GM19099 (cell line): Measurements from ENCODE around the gene IGFALS.

Source experiments
- POLR2A ChIP-seq: IDR thresholded peaks from 3 replicates; pipeline ENCODE4 v1.6.1; 2011; ENCODE audit warnings: low read depth; ENCODE audit not compliant: insufficient read length; ENCODE audit errors: extremely low read depth

IGFALS gene

GRCh38 chr16:1776991-1777374, 16.5 kb downstream of the IGFALS start:
- TF ChIP-seq POLR2A = no peak

GRCh38 chr16:1776672-1776955, 16.9 kb downstream of the IGFALS start:
- TF ChIP-seq POLR2A = no peak

GRCh38 chr16:1775846-1776671, 17.4 kb downstream of the IGFALS start:
- no peak for TF ChIP-seq POLR2A

- no peak for TF ChIP-seq POLR2A
Measured at GRCh38 chr16:1775006-1775845, 18.3 kb downstream of the IGFALS start.

GRCh38 chr16:1774448-1774780, 19.1 kb downstream of the IGFALS start:
- no peak for TF ChIP-seq POLR2A

- no peak for TF ChIP-seq POLR2A
Measured at GRCh38 chr16:1773703-1774447, 19.6 kb downstream of the IGFALS start.

- TF ChIP-seq POLR2A = peak; percentile 91
Measured at GRCh38 chr16:1772908-1773702, 20.4 kb downstream of the IGFALS start, which contains the start of gene MRPS34. Gene MRPS34, minus strand, starts transcription at chr16:1773134. Its CDS starts 15 bp downstream, at chr16:1773119.

GRCh38 chr16:1772362-1772907, 21.1 kb downstream of the IGFALS start, which contains the start of gene EME2:
Gene EME2, plus strand, starts transcription at chr16:1772810. Its CDS starts 418 bp downstream, at chr16:1773228.
- TF ChIP-seq POLR2A = no peak

- no peak for TF ChIP-seq POLR2A
Measured at GRCh38 chr16:1771864-1772361, 21.6 kb downstream of the IGFALS start.

GRCh38 chr16:1771188-1771863, 22.2 kb downstream of the IGFALS start, which contains the start of gene NME3:
Gene NME3, minus strand, starts transcription at chr16:1771543. Its CDS starts 9 bp downstream, at chr16:1771534.
- peak; percentile 45 for TF ChIP-seq POLR2A

- TF ChIP-seq POLR2A = no peak
Measured at GRCh38 chr16:1770328-1771187, 22.9 kb downstream of the IGFALS start.
